ENCODE results near the gene TST.
"Not testable (repeated sequence)": the region's sequence is repeated elsewhere in the genome, so short reads cannot be mapped to it uniquely, and the experiment has no call there.

- TF ChIP-seq CTCF (IDR thresholded peaks at IDR 0.05 in 2 of 3, conservative IDR thresholded peaks at IDR 0.05 in 1 of 3; ENCODE audit: control insufficient read depth in 2 of 3, extremely low read depth in 1 of 3, insufficient read depth in 1 of 3, low read depth in 3 of 3, low read length in 3 of 3); MAX (IDR thresholded peaks at IDR 0.05; ENCODE audit: low read depth, low read length); SMC3 (IDR thresholded peaks at IDR 0.05; ENCODE audit: borderline replicate concordance, low read length); IKZF1 (conservative IDR thresholded peaks at IDR 0.05): not testable (repeated sequence)
Measured at GRCh38 chr22:36989012-36989411, 30.2 kb downstream of the TST start.
